Measurements from ENCODE around the gene KPRP.

GRCh38 chr1:152757747-152758146, at the start of gene KPRP:
- TF ChIP-seq EP300 (IDR thresholded peaks at IDR 0.05) (no peak), CTCF (IDR thresholded peaks at IDR 0.05) (no peak), JUNB (IDR thresholded peaks at IDR 0.05) (no peak), POLR2A (IDR thresholded peaks at IDR 0.05; ENCODE audit: low read length) (no peak), SREBF2 (IDR thresholded peaks at IDR 0.05) (no peak), FOSL2 (IDR thresholded peaks at IDR 0.05) (no peak), FOSL2 (CRISPR knock-in tag; IDR thresholded peaks at IDR 0.05) (no peak), RNF2 (IDR thresholded peaks at IDR 0.05; ENCODE audit: borderline replicate concordance, low read depth) (no peak)

All from A549 (cell line).